Measurements from ENCODE around the gene PRDX6.

DNA sequence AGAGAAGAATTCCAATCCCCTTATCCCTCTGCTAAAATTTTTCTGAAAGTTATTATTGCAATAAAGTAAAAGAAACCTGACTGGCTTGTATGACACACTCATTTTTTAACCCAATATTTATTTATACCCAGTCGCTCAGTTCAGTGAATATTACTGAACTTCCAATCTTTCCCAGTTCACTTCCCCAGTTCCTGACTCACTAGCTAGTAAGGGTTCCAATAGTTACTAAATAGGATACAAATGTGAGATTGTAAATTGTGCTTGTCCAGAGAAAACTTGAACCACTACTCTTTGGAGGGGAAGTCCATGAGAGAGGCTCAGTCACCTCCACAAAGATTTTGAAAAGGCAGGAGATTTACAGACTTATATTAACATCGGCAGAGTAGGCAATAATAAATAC is 31.4 kb downstream of the PRDX6 start:
- TF ChIP-seq ZNF501 (tag by site-specific recombination; IDR thresholded peaks at IDR 0.05) (no peak), ZNF146 (tag by site-specific recombination; IDR thresholded peaks at IDR 0.05) (no peak), ZNF416 (tag by site-specific recombination; IDR thresholded peaks at IDR 0.05) (no peak), GLI2 (tag by site-specific recombination; IDR thresholded peaks at IDR 0.05; ENCODE audit: borderline replicate concordance, low read depth) (no peak)
- TF ChIP-seq, protein P1, sequence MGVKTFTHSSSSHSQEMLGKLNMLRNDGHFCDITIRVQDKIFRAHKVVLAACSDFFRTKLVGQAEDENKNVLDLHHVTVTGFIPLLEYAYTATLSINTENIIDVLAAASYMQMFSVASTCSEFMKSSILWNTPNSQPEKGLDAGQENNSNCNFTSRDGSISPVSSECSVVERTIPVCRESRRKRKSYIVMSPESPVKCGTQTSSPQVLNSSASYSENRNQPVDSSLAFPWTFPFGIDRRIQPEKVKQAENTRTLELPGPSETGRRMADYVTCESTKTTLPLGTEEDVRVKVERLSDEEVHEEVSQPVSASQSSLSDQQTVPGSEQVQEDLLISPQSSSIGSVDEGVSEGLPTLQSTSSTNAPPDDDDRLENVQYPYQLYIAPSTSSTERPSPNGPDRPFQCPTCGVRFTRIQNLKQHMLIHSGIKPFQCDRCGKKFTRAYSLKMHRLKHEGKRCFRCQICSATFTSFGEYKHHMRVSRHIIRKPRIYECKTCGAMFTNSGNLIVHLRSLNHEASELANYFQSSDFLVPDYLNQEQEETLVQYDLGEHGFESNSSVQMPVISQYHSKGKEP (tag by site-specific recombination; IDR thresholded peaks at IDR 0.05): no peak
